ENCODE results near the gene DLST. TPM values are rescaled to one million over a fixed set of nuclear protein-coding genes. Genes with fewer than 3 reads are reported as not detected.

DLST gene
- polyA plus RNA-seq, 3 donors = 6.7 to 76.5 (median 7.3) TPM

GRCh38 chr14:74949191-74949601, 67.5 kb downstream of the DLST start:
- Histone ChIP-seq H4K20me1 (ENCODE audit: insufficient read depth, low read length) (no peaks in the 10 kb centered on the region), H3K4me3 (replicated peaks in 1 of 3; ENCODE audit: low read depth in 2 of 3, low read length in 3 of 3) (no peak overlapping the region), H3K27ac (ENCODE audit: low read depth in 1 of 2, low read length in 2 of 2) (no peak overlapping the region), H3K79me2 (ENCODE audit: insufficient read depth, low read length) (no peaks in the 10 kb centered on the region), H3K9me3 (replicated peaks in 1 of 2; ENCODE audit: control insufficient read depth in 1 of 2, insufficient read depth in 1 of 2, low read length in 2 of 2) (no peaks in the 10 kb centered on the region), H3K4me2 (replicated peaks; ENCODE audit: extremely low read depth, low read length, poor library complexity, severe bottlenecking) (no peak overlapping the region), H3K9ac (ENCODE audit: insufficient read depth, low read length, poor library complexity, severe bottlenecking) (no peak overlapping the region), H3K36me3 (replicated peaks in 1 of 2; ENCODE audit: control insufficient read depth in 1 of 2, insufficient read depth in 2 of 2, low read length in 2 of 2) (no peaks in the 10 kb centered on the region), H3K4me1 (ENCODE audit: control insufficient read depth in 1 of 2, insufficient read depth in 2 of 2, low read length in 2 of 2) (peaks cover 6 to 7% of the 10 kb centered on the region in 2 donors), H3K27me3 (ENCODE audit: control insufficient read depth in 2 of 2, insufficient read depth in 2 of 2, low read length in 2 of 2) (peaks cover 0 to 7% of the 10 kb centered on the region in 2 donors), H2AFZ (ENCODE audit: insufficient read depth, low read depth, low read length, poor library complexity, severe bottlenecking) (no peak overlapping the region)
- Mint-ChIP-seq H3K9me3 (peaks cover 0 to 3% (median 0%) of the 10 kb centered on the region in 7 donors), H3K36me3 (no peaks in the 10 kb centered on the region), H3K4me3 (no peak overlapping the region), H3K4me1 (peaks cover 7% of the 10 kb centered on the region), H3K27ac (no peak overlapping the region), H3K27me3 (ENCODE audit: low read depth in 3 of 3) (peaks cover 4 to 19% (median 9%) of the 10 kb centered on the region in 3 donors)
- TF ChIP-seq, protein P1, sequence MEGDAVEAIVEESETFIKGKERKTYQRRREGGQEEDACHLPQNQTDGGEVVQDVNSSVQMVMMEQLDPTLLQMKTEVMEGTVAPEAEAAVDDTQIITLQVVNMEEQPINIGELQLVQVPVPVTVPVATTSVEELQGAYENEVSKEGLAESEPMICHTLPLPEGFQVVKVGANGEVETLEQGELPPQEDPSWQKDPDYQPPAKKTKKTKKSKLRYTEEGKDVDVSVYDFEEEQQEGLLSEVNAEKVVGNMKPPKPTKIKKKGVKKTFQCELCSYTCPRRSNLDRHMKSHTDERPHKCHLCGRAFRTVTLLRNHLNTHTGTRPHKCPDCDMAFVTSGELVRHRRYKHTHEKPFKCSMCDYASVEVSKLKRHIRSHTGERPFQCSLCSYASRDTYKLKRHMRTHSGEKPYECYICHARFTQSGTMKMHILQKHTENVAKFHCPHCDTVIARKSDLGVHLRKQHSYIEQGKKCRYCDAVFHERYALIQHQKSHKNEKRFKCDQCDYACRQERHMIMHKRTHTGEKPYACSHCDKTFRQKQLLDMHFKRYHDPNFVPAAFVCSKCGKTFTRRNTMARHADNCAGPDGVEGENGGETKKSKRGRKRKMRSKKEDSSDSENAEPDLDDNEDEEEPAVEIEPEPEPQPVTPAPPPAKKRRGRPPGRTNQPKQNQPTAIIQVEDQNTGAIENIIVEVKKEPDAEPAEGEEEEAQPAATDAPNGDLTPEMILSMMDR (IDR thresholded peaks at IDR 0.05) = no peak
- no peak for DNase-seq
- WGBS (ENCODE audit: insufficient coverage) = 84% methylated on average over 15 of the region's 16 CpGs
- intact Hi-C loops (cut with micrococcal nuclease) = loop anchor here in 1 of 2 donors (5.0 to 10.0 kb wide), 2 partner anchors 116 to 138 kb away; partner anchors contain the start of genes ACYP1 and ZC2HC1C

GRCh38 chr14:74949859-74950573, 68.3 kb downstream of the DLST start:
- no peaks in the 10 kb centered on the region for H3K9me3 ChIP-seq (replicated peaks in 1 of 2; ENCODE audit: control insufficient read depth in 1 of 2, insufficient read depth in 1 of 2, low read length in 2 of 2)
- TF ChIP-seq, protein P1 (IDR thresholded peaks at IDR 0.05) = no peak
- peaks cover 1 to 15% of the 10 kb centered on the region in 2 donors for H3K27me3 ChIP-seq (ENCODE audit: control insufficient read depth in 2 of 2, insufficient read depth in 2 of 2, low read length in 2 of 2)
- H3K9ac ChIP-seq (ENCODE audit: insufficient read depth, low read length, poor library complexity, severe bottlenecking) = no peak overlapping the region
- H3K4me1 ChIP-seq (ENCODE audit: control insufficient read depth in 1 of 2, insufficient read depth in 2 of 2, low read length in 2 of 2) = peaks cover 9 to 10% of the 10 kb centered on the region in 2 donors
- H3K4me1 Mint-ChIP-seq = peaks cover 9% of the 10 kb centered on the region
- H3K4me3 ChIP-seq (replicated peaks in 1 of 3; ENCODE audit: low read depth in 2 of 3, low read length in 3 of 3) = no peak overlapping the region
- no peak overlapping the region for H3K27ac ChIP-seq (ENCODE audit: low read depth in 1 of 2, low read length in 2 of 2)
- no peak overlapping the region for H3K4me2 ChIP-seq (replicated peaks; ENCODE audit: extremely low read depth, low read length, poor library complexity, severe bottlenecking)
- H2AFZ ChIP-seq (ENCODE audit: insufficient read depth, low read depth, low read length, poor library complexity, severe bottlenecking) = no peak overlapping the region
- 79% methylated on average over 16 of the region's 17 CpGs for WGBS (ENCODE audit: insufficient coverage)
- H3K27me3 Mint-ChIP-seq (ENCODE audit: low read depth in 3 of 3) = peaks cover 7 to 27% (median 9%) of the 10 kb centered on the region in 3 donors
- DNase-seq = no peak
- no peaks in the 10 kb centered on the region for H3K36me3 ChIP-seq (replicated peaks in 1 of 2; ENCODE audit: control insufficient read depth in 1 of 2, insufficient read depth in 2 of 2, low read length in 2 of 2)
- H3K36me3 Mint-ChIP-seq = no peaks in the 10 kb centered on the region
- H3K27ac Mint-ChIP-seq = no peak overlapping the region
- no peaks in the 10 kb centered on the region for H4K20me1 ChIP-seq (ENCODE audit: insufficient read depth, low read length)
- H3K4me3 Mint-ChIP-seq = no peak overlapping the region
- intact Hi-C loops (cut with micrococcal nuclease) = loop anchor here in 1 of 2 donors (5.0 to 10.0 kb wide), 2 partner anchors 115 to 137 kb away; partner anchors contain the start of genes ACYP1 and ZC2HC1C
- peaks cover 0 to 3% (median 0%) of the 10 kb centered on the region in 7 donors for H3K9me3 Mint-ChIP-seq
- H3K79me2 ChIP-seq (ENCODE audit: insufficient read depth, low read length) = no peaks in the 10 kb centered on the region
